ENCODE results near the gene RIPK1. TPM values are rescaled to one million over a fixed set of nuclear protein-coding genes. Genes with fewer than 3 reads are reported as not detected.

RIPK1 gene
- total and polyA plus RNA-seq, 9 of the 15 experiments (the other 6 are each of a cell fraction or from before 2014, with no cell fraction given): 3.8 to 24.9 (median 17.7) TPM

DNA sequence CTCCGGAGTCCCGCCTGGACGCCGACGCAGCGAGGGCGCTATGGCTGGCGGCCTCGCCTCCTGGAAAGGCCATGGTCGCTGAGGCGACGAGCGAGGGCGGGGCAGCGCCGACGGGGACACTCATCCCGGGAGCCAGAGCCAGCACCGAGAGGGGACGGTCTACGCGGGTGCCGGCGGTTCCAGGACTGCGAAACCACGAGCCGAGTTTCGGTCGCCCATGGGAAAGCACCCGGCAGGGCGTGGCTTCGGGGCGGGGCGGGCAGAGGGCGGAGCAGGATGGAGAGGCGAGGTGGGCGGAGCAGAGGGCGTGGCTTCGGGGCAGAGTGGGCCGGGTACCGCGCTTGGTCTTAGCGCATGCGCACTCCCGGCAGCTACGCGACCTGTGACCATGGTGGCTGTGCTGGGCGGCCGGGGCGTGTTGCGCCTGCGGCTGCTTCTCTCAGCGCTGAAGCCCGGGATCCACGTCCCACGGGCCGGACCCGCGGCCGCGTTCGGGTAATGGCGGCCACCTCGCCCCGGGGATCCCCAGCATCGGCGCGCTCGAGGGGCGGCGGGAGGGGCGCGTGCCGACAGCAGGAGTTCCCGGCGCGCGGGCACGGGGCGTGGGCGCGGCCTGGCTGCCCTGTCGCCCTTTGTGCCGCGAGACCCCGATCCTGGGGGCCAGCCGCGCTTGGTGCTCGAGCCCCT, 50.2 kb downstream of the RIPK1 start, which contains the start of gene BPHL (continued):
- peak; percentile 64; the same call in 1 of the 2 replicates for TF ChIP-seq RUNX1 (IDR thresholded peaks at IDR 0.05; ENCODE audit: low read depth)
- TF ChIP-seq, protein P1, sequence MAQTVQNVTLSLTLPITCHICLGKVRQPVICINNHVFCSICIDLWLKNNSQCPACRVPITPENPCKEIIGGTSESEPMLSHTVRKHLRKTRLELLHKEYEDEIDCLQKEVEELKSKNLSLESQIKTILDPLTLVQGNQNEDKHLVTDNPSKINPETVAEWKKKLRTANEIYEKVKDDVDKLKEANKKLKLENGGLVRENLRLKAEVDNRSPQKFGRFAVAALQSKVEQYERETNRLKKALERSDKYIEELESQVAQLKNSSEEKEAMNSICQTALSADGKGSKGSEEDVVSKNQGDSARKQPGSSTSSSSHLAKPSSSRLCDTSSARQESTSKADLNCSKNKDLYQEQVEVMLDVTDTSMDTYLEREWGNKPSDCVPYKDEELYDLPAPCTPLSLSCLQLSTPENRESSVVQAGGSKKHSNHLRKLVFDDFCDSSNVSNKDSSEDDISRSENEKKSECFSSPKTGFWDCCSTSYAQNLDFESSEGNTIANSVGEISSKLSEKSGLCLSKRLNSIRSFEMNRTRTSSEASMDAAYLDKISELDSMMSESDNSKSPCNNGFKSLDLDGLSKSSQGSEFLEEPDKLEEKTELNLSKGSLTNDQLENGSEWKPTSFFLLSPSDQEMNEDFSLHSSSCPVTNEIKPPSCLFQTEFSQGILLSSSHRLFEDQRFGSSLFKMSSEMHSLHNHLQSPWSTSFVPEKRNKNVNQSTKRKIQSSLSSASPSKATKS (CRISPR knock-in tag; IDR thresholded peaks at IDR 0.05): no peak
- TF ChIP-seq, protein P2, sequence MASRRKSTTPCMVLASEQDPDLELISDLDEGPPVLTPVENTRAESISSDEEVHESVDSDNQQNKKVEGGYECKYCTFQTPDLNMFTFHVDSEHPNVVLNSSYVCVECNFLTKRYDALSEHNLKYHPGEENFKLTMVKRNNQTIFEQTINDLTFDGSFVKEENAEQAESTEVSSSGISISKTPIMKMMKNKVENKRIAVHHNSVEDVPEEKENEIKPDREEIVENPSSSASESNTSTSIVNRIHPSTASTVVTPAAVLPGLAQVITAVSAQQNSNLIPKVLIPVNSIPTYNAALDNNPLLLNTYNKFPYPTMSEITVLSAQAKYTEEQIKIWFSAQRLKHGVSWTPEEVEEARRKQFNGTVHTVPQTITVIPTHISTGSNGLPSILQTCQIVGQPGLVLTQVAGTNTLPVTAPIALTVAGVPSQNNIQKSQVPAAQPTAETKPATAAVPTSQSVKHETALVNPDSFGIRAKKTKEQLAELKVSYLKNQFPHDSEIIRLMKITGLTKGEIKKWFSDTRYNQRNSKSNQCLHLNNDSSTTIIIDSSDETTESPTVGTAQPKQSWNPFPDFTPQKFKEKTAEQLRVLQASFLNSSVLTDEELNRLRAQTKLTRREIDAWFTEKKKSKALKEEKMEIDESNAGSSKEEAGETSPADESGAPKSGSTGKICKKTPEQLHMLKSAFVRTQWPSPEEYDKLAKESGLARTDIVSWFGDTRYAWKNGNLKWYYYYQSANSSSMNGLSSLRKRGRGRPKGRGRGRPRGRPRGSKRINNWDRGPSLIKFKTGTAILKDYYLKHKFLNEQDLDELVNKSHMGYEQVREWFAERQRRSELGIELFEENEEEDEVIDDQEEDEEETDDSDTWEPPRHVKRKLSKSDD (conservative IDR thresholded peaks at IDR 0.05; ENCODE audit: low read length): peak; percentile 17; the same call in 1 of the 2 replicates
- no peak for TF ChIP-seq ATF1 (CRISPR knock-in tag; IDR thresholded peaks at IDR 0.05)
- TF ChIP-seq ATF1 (tag; IDR thresholded peaks at IDR 0.05): peak; percentile 78
- peak; percentile 67; the same call in 1 of the 2 replicates for TF ChIP-seq ZNF263 (CRISPR knock-in tag; IDR thresholded peaks at IDR 0.05; ENCODE audit: borderline replicate concordance)
- no peak for TF ChIP-seq DPF2 (IDR thresholded peaks at IDR 0.05)
- TF ChIP-seq, protein P3, sequence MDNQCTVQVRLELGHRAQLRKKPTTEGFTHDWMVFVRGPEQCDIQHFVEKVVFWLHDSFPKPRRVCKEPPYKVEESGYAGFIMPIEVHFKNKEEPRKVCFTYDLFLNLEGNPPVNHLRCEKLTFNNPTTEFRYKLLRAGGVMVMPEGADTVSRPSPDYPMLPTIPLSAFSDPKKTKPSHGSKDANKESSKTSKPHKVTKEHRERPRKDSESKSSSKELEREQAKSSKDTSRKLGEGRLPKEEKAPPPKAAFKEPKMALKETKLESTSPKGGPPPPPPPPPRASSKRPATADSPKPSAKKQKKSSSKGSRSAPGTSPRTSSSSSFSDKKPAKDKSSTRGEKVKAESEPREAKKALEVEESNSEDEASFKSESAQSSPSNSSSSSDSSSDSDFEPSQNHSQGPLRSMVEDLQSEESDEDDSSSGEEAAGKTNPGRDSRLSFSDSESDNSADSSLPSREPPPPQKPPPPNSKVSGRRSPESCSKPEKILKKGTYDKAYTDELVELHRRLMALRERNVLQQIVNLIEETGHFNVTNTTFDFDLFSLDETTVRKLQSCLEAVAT (IDR thresholded peaks at IDR 0.05): peak in 1 of 2 experiments; percentile 49; a peak in 1 of 4 replicates
- TF ChIP-seq POU5F1 (IDR thresholded peaks at IDR 0.05; ENCODE audit: borderline replicate concordance, low read depth, low read length, partially characterized antibody): no peak
- TF ChIP-seq KLF16 (IDR thresholded peaks at IDR 0.05): no peak
- no peak for TF ChIP-seq PCBP2 (IDR thresholded peaks at IDR 0.05; ENCODE audit: low read depth, low read length, poor library complexity, severe bottlenecking)
- TF ChIP-seq, protein P4, sequence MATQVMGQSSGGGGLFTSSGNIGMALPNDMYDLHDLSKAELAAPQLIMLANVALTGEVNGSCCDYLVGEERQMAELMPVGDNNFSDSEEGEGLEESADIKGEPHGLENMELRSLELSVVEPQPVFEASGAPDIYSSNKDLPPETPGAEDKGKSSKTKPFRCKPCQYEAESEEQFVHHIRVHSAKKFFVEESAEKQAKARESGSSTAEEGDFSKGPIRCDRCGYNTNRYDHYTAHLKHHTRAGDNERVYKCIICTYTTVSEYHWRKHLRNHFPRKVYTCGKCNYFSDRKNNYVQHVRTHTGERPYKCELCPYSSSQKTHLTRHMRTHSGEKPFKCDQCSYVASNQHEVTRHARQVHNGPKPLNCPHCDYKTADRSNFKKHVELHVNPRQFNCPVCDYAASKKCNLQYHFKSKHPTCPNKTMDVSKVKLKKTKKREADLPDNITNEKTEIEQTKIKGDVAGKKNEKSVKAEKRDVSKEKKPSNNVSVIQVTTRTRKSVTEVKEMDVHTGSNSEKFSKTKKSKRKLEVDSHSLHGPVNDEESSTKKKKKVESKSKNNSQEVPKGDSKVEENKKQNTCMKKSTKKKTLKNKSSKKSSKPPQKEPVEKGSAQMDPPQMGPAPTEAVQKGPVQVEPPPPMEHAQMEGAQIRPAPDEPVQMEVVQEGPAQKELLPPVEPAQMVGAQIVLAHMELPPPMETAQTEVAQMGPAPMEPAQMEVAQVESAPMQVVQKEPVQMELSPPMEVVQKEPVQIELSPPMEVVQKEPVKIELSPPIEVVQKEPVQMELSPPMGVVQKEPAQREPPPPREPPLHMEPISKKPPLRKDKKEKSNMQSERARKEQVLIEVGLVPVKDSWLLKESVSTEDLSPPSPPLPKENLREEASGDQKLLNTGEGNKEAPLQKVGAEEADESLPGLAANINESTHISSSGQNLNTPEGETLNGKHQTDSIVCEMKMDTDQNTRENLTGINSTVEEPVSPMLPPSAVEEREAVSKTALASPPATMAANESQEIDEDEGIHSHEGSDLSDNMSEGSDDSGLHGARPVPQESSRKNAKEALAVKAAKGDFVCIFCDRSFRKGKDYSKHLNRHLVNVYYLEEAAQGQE (IDR thresholded peaks at IDR 0.05; ENCODE audit: borderline replicate concordance): no peak
- TF ChIP-seq, protein P4 (CRISPR knock-in tag; IDR thresholded peaks at IDR 0.05; ENCODE audit: low read depth): peak; percentile 73
